ENCODE measurements around the gene POFUT1. TPM values are rescaled to one million over a fixed set of nuclear protein-coding genes. Genes with fewer than 3 reads are reported as not detected.

The POFUT1 gene
- total RNA-seq, 2 experiments from 2014 or later, result 31.1 to 34.0 TPM

DNA sequence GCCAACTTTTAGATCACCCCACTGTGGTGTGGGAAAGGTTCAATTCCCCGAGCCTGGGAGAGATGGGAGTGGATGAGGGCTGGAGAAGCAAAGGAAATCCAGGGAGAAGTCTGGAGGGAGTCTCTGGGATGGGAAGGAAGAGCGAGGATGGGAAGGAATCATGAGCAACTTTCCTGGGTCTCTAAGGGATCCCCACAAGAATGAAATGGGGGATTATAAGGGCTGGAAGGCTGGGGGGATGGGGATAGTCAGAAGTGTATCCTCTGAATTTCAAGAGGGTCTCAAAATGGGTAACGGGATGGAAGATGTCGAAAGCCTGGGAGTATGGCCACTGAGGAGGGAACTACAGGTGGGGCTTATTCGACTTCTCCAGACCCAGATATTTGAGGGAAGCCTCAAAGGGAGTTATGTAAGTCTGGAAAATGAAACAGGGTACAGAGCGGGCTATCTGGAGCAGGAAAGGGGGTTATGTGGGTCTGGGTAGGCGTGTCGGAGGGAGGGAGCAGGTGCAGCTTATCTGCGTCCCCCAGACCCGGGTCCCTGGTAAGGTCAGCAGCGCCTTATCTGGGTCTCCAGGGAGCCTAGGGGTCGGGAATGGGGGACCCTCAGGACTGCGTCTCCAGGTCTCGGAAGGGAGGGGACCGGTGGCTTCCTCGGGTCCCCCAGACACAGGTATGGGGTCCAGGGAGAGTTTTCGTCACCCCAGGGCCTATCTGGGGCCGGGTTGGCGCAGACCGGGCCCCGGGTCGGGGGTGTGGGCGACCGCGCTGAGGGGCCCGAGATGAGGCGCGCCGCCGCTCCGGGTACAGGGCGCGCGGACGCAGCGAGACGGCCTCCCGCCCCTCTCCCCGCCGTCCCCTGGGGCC lies 687 bp upstream of the POFUT1 start:
- Mint-ChIP-seq H3K4me3 (peak overlapping the region; percentile 89), H3K36me3 (peaks cover 31% of the 10 kb centered on the region), H3K27ac (peak overlapping the region; percentile 85), H3K9me3 (ENCODE audit: low read depth) (no peaks in the 10 kb centered on the region), H3K4me1 (peaks cover 82% of the 10 kb centered on the region), H3K27me3 (no peaks in the 10 kb centered on the region)
- CTCF ChIA-PET, result interaction anchor here (1.5 kb wide), 1 partner anchor 79 kb away, joined by 3 read pairs; no protein-coding TSS in a partner anchor
- ATAC-seq (peak; percentile 14), DNase-seq (peak; percentile 56)

DNA sequence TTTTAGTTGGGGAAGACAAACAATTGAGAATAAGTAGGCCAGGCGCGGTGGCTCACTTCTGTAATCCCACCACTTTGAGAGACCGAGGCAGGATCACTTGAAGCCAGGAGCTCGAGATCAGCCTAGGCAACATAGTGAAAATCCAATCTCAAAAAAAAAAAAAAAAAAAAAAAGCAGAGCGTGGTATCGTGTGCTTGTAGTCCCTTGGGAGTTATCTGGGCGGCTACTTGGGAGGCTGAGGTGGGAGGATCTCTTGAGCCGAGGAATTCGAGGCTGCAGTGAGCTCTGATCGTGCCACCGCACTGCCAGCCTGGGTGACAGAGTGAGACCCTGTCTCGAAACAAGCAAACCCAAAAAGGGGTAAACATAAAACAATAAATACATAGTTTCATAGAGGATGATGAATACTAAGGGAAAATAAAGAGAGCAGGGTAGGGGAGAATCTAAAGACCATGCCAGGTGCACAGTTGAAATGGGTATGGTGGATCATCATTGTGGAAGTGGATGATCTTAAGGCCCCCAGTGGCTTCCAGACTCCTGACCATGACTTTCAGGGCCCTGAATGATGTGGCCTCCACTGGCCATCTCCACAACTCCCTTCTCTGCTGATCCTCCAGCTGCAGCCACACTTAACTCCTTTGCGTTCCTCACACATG lies 947 bp downstream of the POFUT1 start:
- Mint-ChIP-seq H3K9me3 (ENCODE audit: low read depth) (no peaks in the 10 kb centered on the region), H3K4me1 (peaks cover 70% of the 10 kb centered on the region), H3K36me3 (peaks cover 27% of the 10 kb centered on the region), H3K4me3 (peak overlapping the region; percentile 84), H3K27ac (peak overlapping the region; percentile 79), H3K27me3 (no peaks in the 10 kb centered on the region)
- CTCF ChIA-PET, result interaction anchor here (0.6 to 1.7 kb wide), 2 partner anchors 8 to 151 kb away, joined by 3 to 4 read pairs; no protein-coding TSS in a partner anchor
- DNase-seq, result no peak
- ATAC-seq, result no peak

GRCh38 chr20:32209850-32210605 lies 2.3 kb downstream of the POFUT1 start:
- CTCF ChIA-PET, result interaction anchor here (1.7 kb wide), 1 partner anchor 149 kb away, joined by 4 read pairs; no protein-coding TSS in a partner anchor
- H3K4me3 Mint-ChIP-seq, result no peak overlapping the region
- no peaks in the 10 kb centered on the region for H3K27me3 Mint-ChIP-seq
- H3K9me3 Mint-ChIP-seq (ENCODE audit: low read depth), result no peaks in the 10 kb centered on the region
- ATAC-seq (no peak), DNase-seq (no peak)
- peak overlapping the region; percentile 40 for H3K27ac Mint-ChIP-seq
- H3K4me1 Mint-ChIP-seq, result peaks cover 60% of the 10 kb centered on the region
- H3K36me3 Mint-ChIP-seq, result peaks cover 22% of the 10 kb centered on the region

DNA sequence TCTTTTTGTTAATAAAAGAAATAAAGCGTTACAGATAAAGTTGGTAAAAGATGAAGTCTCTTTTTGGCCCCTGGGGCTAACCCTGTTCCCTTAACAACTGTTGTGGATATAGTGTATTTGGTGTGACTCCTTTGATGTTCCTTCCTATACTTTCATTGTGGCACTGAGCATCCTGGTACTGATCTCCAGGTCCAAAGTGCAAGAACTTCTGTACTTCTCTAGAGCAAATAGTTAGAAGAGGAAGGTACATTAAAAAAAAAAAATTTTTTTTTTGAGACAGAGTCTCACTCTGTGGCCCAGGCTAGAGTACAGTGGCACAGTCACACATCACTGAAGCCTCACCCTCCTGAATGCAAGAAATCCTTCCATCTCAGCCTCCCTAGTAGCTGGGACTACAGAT lies 6.2 kb downstream of the POFUT1 start:
- CTCF ChIA-PET, result interaction anchor here (0.6 kb wide), 1 partner anchor 32 kb away, joined by 3 read pairs; no protein-coding TSS in a partner anchor
- Mint-ChIP-seq H3K36me3 (peaks cover 46% of the 10 kb centered on the region), H3K4me3 (no peak overlapping the region), H3K4me1 (peaks cover 35% of the 10 kb centered on the region), H3K27ac (no peak overlapping the region), H3K27me3 (no peaks in the 10 kb centered on the region), H3K9me3 (ENCODE audit: low read depth) (no peaks in the 10 kb centered on the region)
- no peak for DNase-seq
- no peak for ATAC-seq

GRCh38 chr20:32215147-32215546 lies 7.5 kb downstream of the POFUT1 start:
- Mint-ChIP-seq H3K4me1 (peaks cover 22% of the 10 kb centered on the region), H3K27ac (no peak overlapping the region), H3K27me3 (no peaks in the 10 kb centered on the region), H3K4me3 (no peak overlapping the region), H3K9me3 (ENCODE audit: low read depth) (no peaks in the 10 kb centered on the region), H3K36me3 (peaks cover 50% of the 10 kb centered on the region)
- ATAC-seq, result no peak
- CTCF ChIA-PET, result no interaction called here
- no peak for DNase-seq

DNA sequence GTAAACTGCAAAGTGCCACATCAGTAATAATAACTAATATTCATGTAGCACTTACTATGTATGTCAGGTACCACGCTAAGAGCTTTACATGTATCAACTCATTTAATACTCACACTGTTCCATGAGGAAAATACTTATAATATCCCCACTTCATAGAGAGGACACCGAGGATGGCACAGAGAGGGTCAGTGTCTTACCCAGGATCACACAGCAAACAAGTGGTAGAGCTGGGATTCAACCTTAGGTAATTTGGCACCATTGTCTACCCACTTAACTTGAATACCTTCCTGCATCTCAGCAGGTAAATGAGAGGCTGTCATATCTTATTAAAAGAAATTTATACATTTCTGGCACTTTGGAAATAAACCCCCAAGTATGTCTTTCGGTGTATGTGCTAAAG lies 8.0 kb downstream of the POFUT1 start:
- DNase-seq (no peak), ATAC-seq (no peak)
- H3K27ac Mint-ChIP-seq, result no peak overlapping the region
- peaks cover 16% of the 10 kb centered on the region for H3K4me1 Mint-ChIP-seq
- peaks cover 49% of the 10 kb centered on the region for H3K36me3 Mint-ChIP-seq
- no peaks in the 10 kb centered on the region for H3K9me3 Mint-ChIP-seq (ENCODE audit: low read depth)
- CTCF ChIA-PET, result no interaction called here
- H3K27me3 Mint-ChIP-seq, result no peaks in the 10 kb centered on the region
- no peak overlapping the region for H3K4me3 Mint-ChIP-seq

- no peak overlapping the region for H3K27ac Mint-ChIP-seq
- CTCF ChIA-PET, result interaction anchor here (0.7 kb wide), 1 partner anchor 8 kb away, joined by 3 read pairs; no protein-coding TSS in a partner anchor
- no peak for DNase-seq
- no peak for ATAC-seq
- no peak overlapping the region for H3K4me3 Mint-ChIP-seq
- H3K27me3 Mint-ChIP-seq, result no peaks in the 10 kb centered on the region
- peaks cover 12% of the 10 kb centered on the region for H3K4me1 Mint-ChIP-seq
- H3K36me3 Mint-ChIP-seq, result peaks cover 51% of the 10 kb centered on the region
- H3K9me3 Mint-ChIP-seq (ENCODE audit: low read depth), result no peaks in the 10 kb centered on the region
Measured at GRCh38 chr20:32216179-32217142, 8.8 kb downstream of the POFUT1 start.

DNA sequence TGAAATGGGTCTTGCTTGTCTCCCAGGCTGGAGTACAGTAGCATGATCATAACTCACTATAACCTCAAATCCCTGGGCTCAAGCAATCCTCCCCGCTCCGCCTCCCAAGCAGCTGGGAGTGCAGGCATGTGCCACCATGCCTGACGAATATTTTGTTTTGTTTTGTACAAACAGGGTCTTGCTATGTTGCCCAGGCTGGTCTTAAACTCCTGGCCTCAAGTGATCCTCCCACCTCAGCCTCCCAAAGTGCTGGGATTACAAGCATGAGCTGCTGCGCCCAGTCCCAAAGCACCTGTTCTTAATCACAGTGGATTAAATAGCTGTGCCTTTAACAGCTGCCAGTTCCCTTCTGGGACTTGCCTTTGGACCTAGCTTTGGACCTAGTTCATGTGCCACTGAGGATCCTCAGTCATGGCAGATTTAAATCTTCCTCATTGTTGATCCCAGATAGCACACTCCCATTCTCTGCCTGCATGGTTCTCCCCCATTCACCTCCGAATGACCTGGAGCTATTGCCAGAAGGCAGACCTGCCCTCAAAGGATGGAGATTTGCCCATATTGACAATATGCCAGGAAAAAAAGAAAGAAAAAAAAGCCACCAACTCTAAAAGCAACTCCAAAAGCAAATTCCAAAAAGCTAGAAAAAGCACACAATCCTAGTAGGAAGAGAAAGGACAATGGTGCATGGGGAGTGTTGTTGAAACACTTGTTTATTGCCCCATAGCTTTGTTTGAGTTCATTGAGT lies 10.6 kb downstream of the POFUT1 start:
- CTCF ChIA-PET, result no interaction called here
- no peak overlapping the region for H3K27ac Mint-ChIP-seq
- DNase-seq, result no peak
- no peak for ATAC-seq
- H3K9me3 Mint-ChIP-seq (ENCODE audit: low read depth), result no peaks in the 10 kb centered on the region
- peaks cover 5% of the 10 kb centered on the region for H3K4me1 Mint-ChIP-seq
- no peaks in the 10 kb centered on the region for H3K27me3 Mint-ChIP-seq
- no peak overlapping the region for H3K4me3 Mint-ChIP-seq
- H3K36me3 Mint-ChIP-seq, result peaks cover 47% of the 10 kb centered on the region

- Mint-ChIP-seq H3K4me3 (no peak overlapping the region), H3K9me3 (ENCODE audit: low read depth) (no peaks in the 10 kb centered on the region), H3K36me3 (peaks cover 28% of the 10 kb centered on the region), H3K27me3 (no peaks in the 10 kb centered on the region), H3K27ac (no peak overlapping the region), H3K4me1 (no peaks in the 10 kb centered on the region)
- DNase-seq (no peak), ATAC-seq (no peak)
- CTCF ChIA-PET, result interaction anchor here (0.6 kb wide), 1 partner anchor 1802 kb away, joined by 6 read pairs; no protein-coding TSS in a partner anchor
Measured at GRCh38 chr20:32224463-32224862, 16.8 kb downstream of the POFUT1 start.

- Mint-ChIP-seq H3K4me3 (no peak overlapping the region), H3K9me3 (ENCODE audit: low read depth) (no peaks in the 10 kb centered on the region), H3K4me1 (peaks cover 2% of the 10 kb centered on the region), H3K27me3 (no peaks in the 10 kb centered on the region), H3K27ac (no peak overlapping the region), H3K36me3 (peaks cover 18% of the 10 kb centered on the region)
- ATAC-seq, result no peak
- DNase-seq, result no peak
- CTCF ChIA-PET, result interaction anchor here (0.6 to 1.0 kb wide), 2 partner anchors 21 to 22 kb away, joined by 3 read pairs; no protein-coding TSS in a partner anchor
Measured at GRCh38 chr20:32226391-32226790, 18.7 kb downstream of the POFUT1 start.

GRCh38 chr20:32227306-32227705 lies 19.6 kb downstream of the POFUT1 start:
- Mint-ChIP-seq H3K27me3 (no peaks in the 10 kb centered on the region), H3K36me3 (peaks cover 24% of the 10 kb centered on the region), H3K9me3 (ENCODE audit: low read depth) (no peaks in the 10 kb centered on the region), H3K4me3 (no peak overlapping the region), H3K4me1 (peaks cover 12% of the 10 kb centered on the region), H3K27ac (no peak overlapping the region)
- ATAC-seq, result no peak
- no peak for DNase-seq
- CTCF ChIA-PET, result no interaction called here
